SK-N-SH (cell line): ENCODE measurements around the gene DLEC1. TPM values are rescaled to one million over a fixed set of nuclear protein-coding genes. Genes with fewer than 3 reads are reported as not detected.

Source experiments
- CTCF ChIA-PET: fragments of 300-600, 350-600 bp; formaldehyde crosslinking; extraction: SDS; loops from one replicate; lab custom pipeline; 2021; lab: Yijun Ruan, JAX
- POLR2A ChIA-PET: fragments of 350-600 bp; sonication (Branson Sonifier 250); formaldehyde crosslinking; extraction: SDS; loops from one replicate; lab custom pipeline; 2020; ENCODE audit warnings: antibody characterized with exemption, inconsistent platforms; lab: Yijun Ruan, JAX
- DNase-seq: peaks from one replicate; pipeline ENCODE4 v3.0.0; 2012
- H2AFZ ChIP-seq: fragments of 200-600 bp; sonication (generic); 2 replicates; pipeline ENCODE4 v1.8.1; 2016; ENCODE audit warnings: antibody characterized with exemption, mild to moderate bottlenecking, low read depth
- H3F3A ChIP-seq: fragments of 200-600 bp; sonication (generic); replicated peaks from 2 replicates; pipeline ENCODE3; 2016; ENCODE audit warnings: antibody characterized with exemption, mild to moderate bottlenecking; ENCODE audit not compliant: insufficient read depth
- H3K27ac ChIP-seq, 2 experiments: fragments of 200-500 bp in 1 of 2; fragments of 200-600 bp in 1 of 2; sonication (Bioruptor generic) in 1 of 2; sonication (generic), shearing (Covaris generic) in 1 of 2; 2 replicates each; pipeline versions ENCODE4 v1.5.1 to v1.6.1; 2014 to 2016; ENCODE audit warnings: low read depth in 2 of 2, inconsistent platforms in 1 of 2, low read length in 1 of 2, mild to moderate bottlenecking in 1 of 2, mixed read lengths in 1 of 2
- H3K27me3 ChIP-seq: fragments of 200-600 bp; sonication (generic), shearing (Covaris generic); 2 replicates; pipeline ENCODE4 v1.6.1; 2016; ENCODE audit warnings: mixed run types; ENCODE audit not compliant: insufficient read depth
- H3K36me3 ChIP-seq, 2 experiments: fragments of 200-500 bp in 1 of 2; fragments of 200-600 bp in 1 of 2; sonication (Bioruptor generic) in 1 of 2; sonication (generic) in 1 of 2; replicated peaks in 1 of 2; 2 replicates each; pipeline versions ENCODE3 to v1.5.1; 2014 to 2016; ENCODE audit warnings: low read length in 1 of 2, mild to moderate bottlenecking in 1 of 2; ENCODE audit not compliant: insufficient read depth in 2 of 2, control insufficient read depth in 1 of 2
- H3K4me1 ChIP-seq, 2 experiments: fragments of 200-500 bp in 1 of 2; fragments of 200-600 bp in 1 of 2; sonication (Bioruptor generic) in 1 of 2; sonication (generic), shearing (Covaris generic) in 1 of 2; 2 replicates each; pipeline versions ENCODE4 v1.5.1 to v1.6.1; 2014 to 2016; ENCODE audit warnings: low read depth in 1 of 2, low read length in 1 of 2, mixed run types in 1 of 2; ENCODE audit not compliant: insufficient read depth in 2 of 2, control insufficient read depth in 1 of 2
- H3K4me2 ChIP-seq: fragments of 200-600 bp; sonication (generic), shearing (Covaris generic); 2 replicates; pipeline ENCODE4 v1.6.1; 2017; ENCODE audit warnings: mixed run types
- H3K4me3 ChIP-seq, 2 experiments: fragments of 200-500 bp in 1 of 2; fragments of 200-600 bp in 1 of 2; sonication (Bioruptor generic) in 1 of 2; sonication (generic), shearing (Covaris generic) in 1 of 2; 2 replicates each; pipeline versions ENCODE4 v1.5.1 to v1.8.1; 2014 to 2016; ENCODE audit warnings: low read depth in 2 of 2, inconsistent platforms in 1 of 2, low read length in 1 of 2, mild to moderate bottlenecking in 1 of 2, mixed read lengths in 1 of 2, moderate library complexity in 1 of 2
- H3K79me2 ChIP-seq: fragments of 200-600 bp; sonication (generic); 2 replicates; pipeline ENCODE4 v1.8.1; 2017; ENCODE audit warnings: mild to moderate bottlenecking; ENCODE audit not compliant: insufficient read depth
- H3K9ac ChIP-seq: fragments of 200-600 bp; sonication (generic); 2 replicates; pipeline ENCODE4 v1.6.1; 2017; ENCODE audit warnings: mixed run types
- H3K9me2 ChIP-seq: fragments of 200-600 bp; sonication (generic); 2 replicates; pipeline ENCODE4 v1.6.1; 2017; ENCODE audit warnings: mixed run types
- H3K9me3 ChIP-seq: fragments of 200-600 bp; sonication (generic); 2 replicates; pipeline ENCODE4 v1.6.1; 2017; ENCODE audit warnings: mixed run types, mild to moderate bottlenecking, moderate library complexity
- H4K20me1 ChIP-seq: fragments of 200-600 bp; sonication (generic); 2 replicates; pipeline ENCODE4 v1.6.1; 2017; ENCODE audit warnings: mild to moderate bottlenecking, mixed run types; ENCODE audit not compliant: insufficient read depth
- CHD2 ChIP-seq: fragments of 150-350 bp; IDR thresholded peaks from 2 replicates; pipeline ENCODE4 v1.6.1; 2018; ENCODE audit warnings: low read length; ENCODE audit not compliant: partially characterized antibody
- ELF1 ChIP-seq: IDR thresholded peaks from 2 replicates; pipeline ENCODE4 v1.4.0; 2012
- FOSL2 ChIP-seq: IDR thresholded peaks from 2 replicates; pipeline ENCODE4 v1.4.0; 2012; ENCODE audit warnings: low read depth, mild to moderate bottlenecking, moderate library complexity, borderline replicate concordance
- JUND ChIP-seq: IDR thresholded peaks from 2 replicates; pipeline ENCODE4 v1.4.0; 2012
- MAX ChIP-seq: IDR thresholded peaks from 2 replicates; pipeline ENCODE4 v1.4.0; 2012; ENCODE audit warnings: low read depth
- MXI1 ChIP-seq: IDR thresholded peaks from 2 replicates; pipeline ENCODE4 v1.6.1; 2012; ENCODE audit warnings: mild to moderate bottlenecking, low read depth, low read length, improper control_type of control experiment
- RAD21 ChIP-seq: IDR thresholded peaks from 2 replicates; pipeline ENCODE4 v1.6.1; 2012; ENCODE audit warnings: mild to moderate bottlenecking, low read length
- SIN3A ChIP-seq: IDR thresholded peaks from 2 replicates; pipeline ENCODE4 v1.6.1; 2012; ENCODE audit warnings: low read depth, mild to moderate bottlenecking, low read length, moderate library complexity, borderline replicate concordance
- SMC3 ChIP-seq: IDR thresholded peaks from 2 replicates; pipeline ENCODE4 v1.6.1; 2012; ENCODE audit warnings: low read depth, low read length, improper control_type of control experiment
- TCF12 ChIP-seq: IDR thresholded peaks from 2 replicates; pipeline ENCODE4 v1.4.0; 2012
- USF1 ChIP-seq: IDR thresholded peaks from 2 replicates; pipeline ENCODE4 v1.4.0; 2012; ENCODE audit warnings: low read depth, borderline replicate concordance
- YY1 ChIP-seq: IDR thresholded peaks from 2 replicates; pipeline ENCODE4 v1.4.0; 2012; ENCODE audit warnings: low read depth, mild to moderate bottlenecking
- WGBS: methylation state at CpG from one replicate; pipeline ENCODE4 v1.1.6; 2017; ENCODE audit warnings: low lambda C conversion rate; 5-methylcytosine and 5-hydroxymethylcytosine counted together
- polyA plus RNA-seq, 3 experiments: library from polyadenylated mRNA; depleted of rRNA; stranded (reverse); fragments of >200 nt; gene quantifications; 2 replicates each; pipeline ENCODE4 v1.2.3, GENCODE V29; 2012
- TF ChIP-seq, protein P1 (sequence below): IDR thresholded peaks from 2 replicates; pipeline ENCODE4 v1.6.1; 2012; ENCODE audit warnings: mild to moderate bottlenecking, low read depth, low read length, moderate library complexity

Gene DLEC1
- polyA plus RNA-seq, 1 of the 3 experiments (the other 2 are of a cell fraction) = 0.02 TPM

DNA sequence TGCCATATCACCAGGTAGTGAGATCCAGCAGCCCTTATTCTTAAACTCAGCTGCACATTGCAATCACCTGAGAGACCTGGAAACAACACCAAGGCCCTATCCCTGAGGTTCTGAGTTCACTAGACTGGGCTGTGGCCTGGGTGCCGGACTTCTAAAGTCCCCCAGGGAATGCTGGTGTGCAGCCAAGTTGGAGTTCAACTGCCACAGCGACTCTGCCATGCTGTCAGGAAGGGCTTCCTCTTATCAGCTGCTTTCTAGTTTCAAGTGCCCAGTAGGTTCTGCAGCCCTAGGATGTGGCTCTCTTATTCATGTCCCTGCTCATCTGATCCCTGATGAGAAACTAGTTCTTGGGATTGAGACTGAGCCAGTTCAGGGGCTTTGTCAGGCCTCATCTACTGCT is 50.2 kb downstream of the DLEC1 start:
- TF ChIP-seq USF1 (no peak), YY1 (no peak), SMC3 (no peak), ELF1 (no peak), JUND (no peak), RAD21 (no peak)
- TF ChIP-seq, protein P1, sequence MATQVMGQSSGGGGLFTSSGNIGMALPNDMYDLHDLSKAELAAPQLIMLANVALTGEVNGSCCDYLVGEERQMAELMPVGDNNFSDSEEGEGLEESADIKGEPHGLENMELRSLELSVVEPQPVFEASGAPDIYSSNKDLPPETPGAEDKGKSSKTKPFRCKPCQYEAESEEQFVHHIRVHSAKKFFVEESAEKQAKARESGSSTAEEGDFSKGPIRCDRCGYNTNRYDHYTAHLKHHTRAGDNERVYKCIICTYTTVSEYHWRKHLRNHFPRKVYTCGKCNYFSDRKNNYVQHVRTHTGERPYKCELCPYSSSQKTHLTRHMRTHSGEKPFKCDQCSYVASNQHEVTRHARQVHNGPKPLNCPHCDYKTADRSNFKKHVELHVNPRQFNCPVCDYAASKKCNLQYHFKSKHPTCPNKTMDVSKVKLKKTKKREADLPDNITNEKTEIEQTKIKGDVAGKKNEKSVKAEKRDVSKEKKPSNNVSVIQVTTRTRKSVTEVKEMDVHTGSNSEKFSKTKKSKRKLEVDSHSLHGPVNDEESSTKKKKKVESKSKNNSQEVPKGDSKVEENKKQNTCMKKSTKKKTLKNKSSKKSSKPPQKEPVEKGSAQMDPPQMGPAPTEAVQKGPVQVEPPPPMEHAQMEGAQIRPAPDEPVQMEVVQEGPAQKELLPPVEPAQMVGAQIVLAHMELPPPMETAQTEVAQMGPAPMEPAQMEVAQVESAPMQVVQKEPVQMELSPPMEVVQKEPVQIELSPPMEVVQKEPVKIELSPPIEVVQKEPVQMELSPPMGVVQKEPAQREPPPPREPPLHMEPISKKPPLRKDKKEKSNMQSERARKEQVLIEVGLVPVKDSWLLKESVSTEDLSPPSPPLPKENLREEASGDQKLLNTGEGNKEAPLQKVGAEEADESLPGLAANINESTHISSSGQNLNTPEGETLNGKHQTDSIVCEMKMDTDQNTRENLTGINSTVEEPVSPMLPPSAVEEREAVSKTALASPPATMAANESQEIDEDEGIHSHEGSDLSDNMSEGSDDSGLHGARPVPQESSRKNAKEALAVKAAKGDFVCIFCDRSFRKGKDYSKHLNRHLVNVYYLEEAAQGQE = no peak
- H3K4me2 ChIP-seq = no peak overlapping the region
- H3K4me1 ChIP-seq = no peaks in the 10 kb centered on the region; a peak in 1 of 4 replicates
- H3K9ac ChIP-seq = no peak overlapping the region
- ChIA-PET CTCF (no interaction called here), POLR2A (no interaction called here)
- H3K9me3 ChIP-seq = no peaks in the 10 kb centered on the region
- 14% methylated on average over 1 of the region's 2 CpGs for WGBS
- no peak overlapping the region for H3K4me3 ChIP-seq
- H3K79me2 ChIP-seq = no peaks in the 10 kb centered on the region
- H3K27ac ChIP-seq = no peak overlapping the region
- H3K27me3 ChIP-seq = peaks cover 8% of the 10 kb centered on the region; the same call in 1 of the 2 replicates
- H3K36me3 ChIP-seq = no peaks in the 10 kb centered on the region
- no peak for DNase-seq
- no peak overlapping the region for H2AFZ ChIP-seq
- no peaks in the 10 kb centered on the region for H4K20me1 ChIP-seq
- no peaks in the 10 kb centered on the region for H3K9me2 ChIP-seq
- peaks cover under 1% of the 10 kb centered on the region for H3F3A ChIP-seq

GRCh38 chr3:38090453-38090852 is 51.4 kb downstream of the DLEC1 start:
- H4K20me1 ChIP-seq = no peaks in the 10 kb centered on the region
- H3K9ac ChIP-seq = no peak overlapping the region
- H3K79me2 ChIP-seq = no peaks in the 10 kb centered on the region
- no peaks in the 10 kb centered on the region for H3K36me3 ChIP-seq
- DNase-seq = no peak
- POLR2A ChIA-PET = no interaction called here
- no peaks in the 10 kb centered on the region; a peak in 1 of 4 replicates for H3K4me1 ChIP-seq
- CTCF ChIA-PET = no interaction called here
- H3K27ac ChIP-seq = no peak overlapping the region
- H3K27me3 ChIP-seq = peaks cover 9% of the 10 kb centered on the region; the same call in 1 of the 2 replicates
- no peak overlapping the region for H2AFZ ChIP-seq
- no peaks in the 10 kb centered on the region for H3F3A ChIP-seq
- H3K9me3 ChIP-seq = no peaks in the 10 kb centered on the region
- TF ChIP-seq TCF12 (no peak), MXI1 (no peak), RAD21 (no peak), MAX (no peak), SIN3A (no peak), CHD2 (no peak), FOSL2 (no peak), USF1 (no peak)
- TF ChIP-seq, protein P1 = no peak
- 43% methylated on average over 3 of the region's 3 CpGs for WGBS
- H3K9me2 ChIP-seq = no peaks in the 10 kb centered on the region
- no peak overlapping the region for H3K4me2 ChIP-seq
- no peak overlapping the region for H3K4me3 ChIP-seq
